B cell (primary cell): Measurements from ENCODE around the gene TOR2A.

ENCODE experiments used
- EZH2 ChIP-seq: IDR thresholded peaks from 2 replicates; pipeline ENCODE4 v1.6.1; 2012; ENCODE audit warnings: borderline replicate concordance, low read depth, mild to moderate bottlenecking, moderate library complexity, low read length; ENCODE audit not compliant: insufficient read depth, poor library complexity, severe bottlenecking
- TF ChIP-seq, protein P1 (sequence below): fragments of 200-600 bp; IDR thresholded peaks from one replicate; pipeline ENCODE4 v1.8.0; 2022; ENCODE audit warnings: antibody characterized with exemption, mild to moderate bottlenecking

DNA sequence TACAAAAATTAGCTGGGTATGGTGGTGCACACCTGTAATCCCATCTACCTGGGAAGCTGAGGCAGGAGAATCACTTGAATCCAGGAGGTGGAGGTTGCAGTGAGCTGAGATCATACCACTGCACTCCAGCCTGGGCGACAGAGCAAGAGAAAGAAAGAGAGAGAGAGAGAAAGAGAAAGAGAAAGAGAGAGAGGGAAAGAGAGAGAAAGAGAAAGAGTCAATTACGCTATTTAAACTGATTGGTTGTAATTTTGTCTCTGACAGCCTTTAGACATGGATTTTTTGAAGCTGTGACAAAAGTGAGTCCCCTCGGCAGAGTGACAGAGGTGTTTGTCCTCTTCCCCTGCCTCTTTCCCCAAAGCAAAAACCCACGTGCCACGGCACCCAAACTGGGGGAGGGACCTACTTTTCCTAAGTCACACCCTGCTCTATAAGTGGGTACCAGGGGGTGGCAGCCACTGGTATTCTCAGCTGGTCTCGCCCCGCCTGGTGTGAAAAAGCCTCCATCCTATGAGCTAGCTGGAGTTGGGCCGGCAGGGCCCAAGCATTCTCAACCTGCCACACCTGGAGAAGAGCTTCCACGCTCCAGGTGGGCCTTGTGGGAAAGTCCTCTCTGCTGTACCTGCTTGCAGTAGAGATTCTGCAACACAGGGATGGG, 31.7 kb downstream of the TOR2A start:
- TF ChIP-seq, protein P1, sequence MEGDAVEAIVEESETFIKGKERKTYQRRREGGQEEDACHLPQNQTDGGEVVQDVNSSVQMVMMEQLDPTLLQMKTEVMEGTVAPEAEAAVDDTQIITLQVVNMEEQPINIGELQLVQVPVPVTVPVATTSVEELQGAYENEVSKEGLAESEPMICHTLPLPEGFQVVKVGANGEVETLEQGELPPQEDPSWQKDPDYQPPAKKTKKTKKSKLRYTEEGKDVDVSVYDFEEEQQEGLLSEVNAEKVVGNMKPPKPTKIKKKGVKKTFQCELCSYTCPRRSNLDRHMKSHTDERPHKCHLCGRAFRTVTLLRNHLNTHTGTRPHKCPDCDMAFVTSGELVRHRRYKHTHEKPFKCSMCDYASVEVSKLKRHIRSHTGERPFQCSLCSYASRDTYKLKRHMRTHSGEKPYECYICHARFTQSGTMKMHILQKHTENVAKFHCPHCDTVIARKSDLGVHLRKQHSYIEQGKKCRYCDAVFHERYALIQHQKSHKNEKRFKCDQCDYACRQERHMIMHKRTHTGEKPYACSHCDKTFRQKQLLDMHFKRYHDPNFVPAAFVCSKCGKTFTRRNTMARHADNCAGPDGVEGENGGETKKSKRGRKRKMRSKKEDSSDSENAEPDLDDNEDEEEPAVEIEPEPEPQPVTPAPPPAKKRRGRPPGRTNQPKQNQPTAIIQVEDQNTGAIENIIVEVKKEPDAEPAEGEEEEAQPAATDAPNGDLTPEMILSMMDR: no peak
- TF ChIP-seq EZH2: no peak
